OCI-LY3 (cell line): ENCODE results near the gene ANKFN1.

Source experiments
- EZH2phosphoT487 ChIP-seq: fragments of 200-600 bp; shearing (Covaris generic); IDR thresholded peaks from 2 replicates; pipeline ENCODE4 v1.6.1; 2018; ENCODE audit warnings: antibody characterized with exemption, mixed run types, low read depth
- TF ChIP-seq, protein P1 (sequence below): fragments of 200-600, 300-600 bp; sonication (generic); IDR thresholded peaks from 2 replicates; pipeline ENCODE4 v1.5.1; 2014; ENCODE audit warnings: antibody characterized with exemption, low read length, low read depth

- TF ChIP-seq, protein P1, sequence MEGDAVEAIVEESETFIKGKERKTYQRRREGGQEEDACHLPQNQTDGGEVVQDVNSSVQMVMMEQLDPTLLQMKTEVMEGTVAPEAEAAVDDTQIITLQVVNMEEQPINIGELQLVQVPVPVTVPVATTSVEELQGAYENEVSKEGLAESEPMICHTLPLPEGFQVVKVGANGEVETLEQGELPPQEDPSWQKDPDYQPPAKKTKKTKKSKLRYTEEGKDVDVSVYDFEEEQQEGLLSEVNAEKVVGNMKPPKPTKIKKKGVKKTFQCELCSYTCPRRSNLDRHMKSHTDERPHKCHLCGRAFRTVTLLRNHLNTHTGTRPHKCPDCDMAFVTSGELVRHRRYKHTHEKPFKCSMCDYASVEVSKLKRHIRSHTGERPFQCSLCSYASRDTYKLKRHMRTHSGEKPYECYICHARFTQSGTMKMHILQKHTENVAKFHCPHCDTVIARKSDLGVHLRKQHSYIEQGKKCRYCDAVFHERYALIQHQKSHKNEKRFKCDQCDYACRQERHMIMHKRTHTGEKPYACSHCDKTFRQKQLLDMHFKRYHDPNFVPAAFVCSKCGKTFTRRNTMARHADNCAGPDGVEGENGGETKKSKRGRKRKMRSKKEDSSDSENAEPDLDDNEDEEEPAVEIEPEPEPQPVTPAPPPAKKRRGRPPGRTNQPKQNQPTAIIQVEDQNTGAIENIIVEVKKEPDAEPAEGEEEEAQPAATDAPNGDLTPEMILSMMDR, result no peak
- TF ChIP-seq EZH2phosphoT487, result no peak
These were observed 361.0 kb downstream of the ANKFN1 start for GRCh38 chr17:56514264-56514663.
